IPS-NIHi7 (cell line): ENCODE results near the gene ELAVL2.

Experiments
- DNase-seq: peaks from one replicate; pipeline ENCODE4 v3.0.0; 2012; ENCODE audit warnings: mixed read lengths; ENCODE audit errors: extremely low spot score

ELAVL2 gene

GRCh38 chr9:23821375-23822181 lies 4.5 kb downstream of the ELAVL2 start:
- DNase-seq = peak; percentile 52

GRCh38 chr9:23820451-23821374 lies 5.3 kb downstream of the ELAVL2 start:
- DNase-seq = no peak

- DNase-seq = no peak
Observed at GRCh38 chr9:23819403-23819802, 6.6 kb downstream of the ELAVL2 start.

- DNase-seq = no peak
Observed at GRCh38 chr9:23814243-23814642, 11.8 kb downstream of the ELAVL2 start.

- no peak for DNase-seq
Observed at GRCh38 chr9:23812673-23813072, 13.4 kb downstream of the ELAVL2 start.

GRCh38 chr9:23811633-23812032 lies 14.4 kb downstream of the ELAVL2 start:
- no peak for DNase-seq

GRCh38 chr9:23803216-23803615 lies 22.8 kb downstream of the ELAVL2 start:
- DNase-seq = no peak

GRCh38 chr9:23801523-23801922 lies 24.5 kb downstream of the ELAVL2 start:
- DNase-seq = no peak

GRCh38 chr9:23799521-23799920 lies 26.5 kb downstream of the ELAVL2 start:
- DNase-seq = no peak

- no peak for DNase-seq
Observed at GRCh38 chr9:23798325-23798724, 27.7 kb downstream of the ELAVL2 start.

- DNase-seq = no peak
Observed at GRCh38 chr9:23796209-23796608, 29.8 kb downstream of the ELAVL2 start.

- no peak for DNase-seq
Observed at GRCh38 chr9:23790351-23791260, 35.4 kb downstream of the ELAVL2 start.

- DNase-seq = no peak
Observed at GRCh38 chr9:23789529-23790254, 36.3 kb downstream of the ELAVL2 start.

GRCh38 chr9:23784962-23785361 lies 41.1 kb downstream of the ELAVL2 start:
- no peak for DNase-seq

GRCh38 chr9:23783509-23783908 lies 42.5 kb downstream of the ELAVL2 start:
- DNase-seq = no peak

- peak; percentile 31 for DNase-seq
Observed at GRCh38 chr9:23779220-23779619, 46.8 kb downstream of the ELAVL2 start.

- DNase-seq = no peak
Observed at GRCh38 chr9:23777328-23777727, 48.7 kb downstream of the ELAVL2 start.

GRCh38 chr9:23775549-23775948 lies 50.5 kb downstream of the ELAVL2 start:
- DNase-seq = no peak

GRCh38 chr9:23774266-23774665 lies 51.8 kb downstream of the ELAVL2 start:
- no peak for DNase-seq

- no peak for DNase-seq
Observed at GRCh38 chr9:23772385-23772783, 53.7 kb downstream of the ELAVL2 start.
